Measurements from ENCODE around the gene HRH3.

Gene HRH3

DNA sequence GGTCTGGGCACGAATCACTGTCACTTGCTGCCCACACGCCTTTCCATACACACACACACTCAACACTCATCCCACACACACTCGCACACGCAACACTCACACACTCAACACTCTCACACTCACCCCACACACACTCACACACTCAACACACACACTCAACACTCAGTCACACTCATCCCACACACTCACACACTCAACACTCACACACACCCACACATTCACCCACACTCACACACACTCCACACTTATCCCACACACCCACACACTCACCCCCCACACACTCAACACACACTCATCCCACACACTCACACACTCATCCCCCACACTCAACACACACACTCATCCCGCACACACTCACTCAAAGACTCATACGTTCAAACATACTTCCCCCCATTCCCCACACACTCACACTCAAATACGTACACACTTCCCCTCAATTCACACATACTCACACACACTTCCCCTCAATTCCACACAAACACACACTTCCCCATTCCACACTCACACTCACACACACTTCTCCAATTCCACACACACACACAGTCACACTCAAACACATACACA is 9.0 kb upstream of the HRH3 start:
- DNase-seq = no peak

GRCh38 chr20:62227977-62228958 is 8.2 kb upstream of the HRH3 start:
- DNase-seq = no peak

- DNase-seq = no peak
Observed at GRCh38 chr20:62227591-62227976, 7.5 kb upstream of the HRH3 start.

GRCh38 chr20:62226707-62227590 is 6.9 kb upstream of the HRH3 start:
- DNase-seq = no peak

DNA sequence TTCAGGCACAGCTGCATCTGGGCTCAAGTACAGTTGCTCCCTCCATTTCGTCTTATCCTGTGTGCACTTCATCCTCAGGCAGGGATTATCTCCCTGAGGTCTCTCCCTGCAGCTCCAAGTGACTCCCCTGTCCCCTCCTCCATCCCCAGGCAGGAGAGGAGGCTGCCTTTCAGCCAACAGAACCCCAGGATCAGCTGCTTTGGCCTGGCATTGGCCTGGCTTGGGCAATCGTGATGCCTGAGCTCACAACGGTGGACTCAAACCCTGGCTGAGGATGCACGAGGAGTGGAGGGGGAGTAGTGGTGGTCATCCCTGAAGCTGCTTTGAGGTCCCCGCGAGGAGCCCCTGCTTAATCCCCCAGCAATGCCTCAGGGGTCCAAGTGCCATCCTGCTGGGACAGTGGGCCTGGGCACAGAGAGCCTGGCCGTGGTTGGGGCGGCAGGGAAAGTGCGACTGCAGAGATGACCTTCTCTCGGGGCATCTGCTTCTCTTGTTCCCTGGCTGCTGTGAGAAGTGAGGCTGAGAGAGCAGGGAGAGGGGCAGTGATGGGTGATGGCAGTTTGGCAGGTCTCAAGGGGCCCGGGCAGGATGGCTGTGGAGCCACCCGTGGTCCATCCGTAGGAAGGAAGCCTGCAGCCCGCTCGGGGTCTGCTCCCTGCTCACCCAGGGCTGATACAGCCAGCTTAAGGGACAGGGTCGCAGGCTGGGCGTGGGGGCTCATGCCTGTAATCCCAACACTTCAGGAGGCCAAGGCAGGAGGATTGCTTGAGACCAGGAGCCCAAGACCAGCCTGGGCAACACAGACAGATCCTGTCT is 6.0 kb upstream of the HRH3 start:
- no peak for DNase-seq

GRCh38 chr20:62225026-62225425 is 4.9 kb upstream of the HRH3 start:
- no peak for DNase-seq

DNA sequence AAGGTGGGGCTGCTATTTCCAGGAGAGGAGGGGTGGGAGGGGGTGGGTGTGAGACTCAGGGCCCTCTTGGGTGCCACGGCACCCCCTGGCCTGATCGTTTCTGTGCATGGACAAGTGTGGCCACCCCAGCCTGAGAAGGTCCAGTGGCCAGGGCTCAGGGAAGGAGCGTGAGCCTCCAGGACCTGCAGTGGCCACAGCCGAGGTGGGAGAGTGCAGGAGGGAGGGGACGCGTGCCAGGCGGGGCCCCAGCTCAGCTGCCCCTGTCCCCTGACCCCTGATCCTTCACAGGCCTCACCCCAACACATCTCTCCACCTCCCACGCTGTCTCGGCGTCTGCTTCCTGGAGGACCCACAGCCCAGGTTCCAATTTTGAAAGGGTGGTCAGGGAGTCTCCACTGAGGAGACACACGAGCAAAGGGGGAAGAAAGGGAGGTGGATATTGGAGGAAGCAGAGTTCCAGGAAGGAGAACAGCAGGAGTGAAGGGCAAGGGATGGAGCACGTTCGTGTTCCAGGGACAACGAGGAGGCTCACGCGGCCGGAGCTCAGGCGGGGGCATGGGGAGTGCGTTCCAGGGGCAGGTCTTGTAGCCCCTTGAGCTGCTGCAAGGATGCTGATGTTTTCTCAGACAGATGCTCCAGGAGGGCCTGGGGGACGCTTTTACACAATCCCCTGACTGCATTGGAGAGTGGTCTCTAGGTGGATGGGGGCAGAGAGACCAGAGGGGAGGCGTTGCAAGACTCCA is 4.2 kb upstream of the HRH3 start:
- DNase-seq = no peak

DNA sequence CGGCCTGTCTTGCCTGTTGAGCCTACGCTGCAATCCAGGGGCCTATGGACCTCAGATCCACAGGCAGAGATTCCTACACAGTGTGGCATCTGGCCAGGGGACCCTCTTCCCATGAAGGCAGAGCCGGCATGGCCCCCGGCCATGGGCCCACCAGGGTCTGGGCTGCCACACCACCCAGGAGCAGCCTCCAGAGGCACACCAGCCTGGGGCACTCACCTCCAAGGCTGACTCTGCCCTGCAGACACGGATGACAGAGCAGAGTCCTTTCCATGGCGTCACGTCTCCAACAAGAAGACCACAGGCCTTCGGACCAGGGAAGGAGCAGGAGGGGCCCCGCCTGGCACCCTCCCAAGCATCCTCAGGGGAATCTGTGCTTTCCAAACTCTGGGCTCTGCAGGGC is 3.5 kb upstream of the HRH3 start:
- DNase-seq = no peak

- DNase-seq = no peak
Observed at GRCh38 chr20:62222972-62223371, 2.9 kb upstream of the HRH3 start.

- no peak for DNase-seq
Observed at GRCh38 chr20:62222266-62222850, 2.3 kb upstream of the HRH3 start.

GRCh38 chr20:62220666-62221568 is 839 bp upstream of the HRH3 start:
- DNase-seq = no peak

GRCh38 chr20:62219101-62219991 is 732 bp downstream of the HRH3 start:
- no peak for DNase-seq

- DNase-seq = no peak
Observed at GRCh38 chr20:62217913-62218773, 1.9 kb downstream of the HRH3 start.

- DNase-seq = no peak
Observed at GRCh38 chr20:62216636-62217566, 3.2 kb downstream of the HRH3 start.

- no peak for DNase-seq
Observed at GRCh38 chr20:62215991-62216635, 4.0 kb downstream of the HRH3 start.

Data from NCI-H774 (cell line).